NCI-H1436 (cell line): ENCODE measurements around the gene FGF13.

Experiments used
- DNase-seq: peaks from one replicate; lab custom pipeline; 2025; lab: John Stamatoyannopoulos, UW

The FGF13 gene

GRCh38 chrX:138664016-138664415, 47.5 kb downstream of the FGF13 start:
- no peak for DNase-seq

- DNase-seq: no peak
Observed at GRCh38 chrX:138651494-138651893, 60.0 kb downstream of the FGF13 start.

- no peak for DNase-seq
Observed at GRCh38 chrX:138648568-138648967, 62.9 kb downstream of the FGF13 start.

- DNase-seq: no peak
Observed at GRCh38 chrX:138638996-138639395, 72.5 kb downstream of the FGF13 start.
